Mesothelial cell of epicardium (in vitro differentiated cells): Measurements from ENCODE around the gene HTR2A. TPM values are rescaled to one million over a fixed set of nuclear protein-coding genes. Genes with fewer than 3 reads are reported as not detected.

Experiments
- DNase-seq, 2 experiments: peaks; one replicate each; pipeline ENCODE4 v3.0.0; 2021; ENCODE audit warnings: low spot score in 2 of 2; ENCODE audit not compliant: unreplicated experiment in 2 of 2
- H3K27ac Mint-ChIP-seq: 2 replicates; pipeline ENCODE4 v1.8.0; 2021; ENCODE audit warnings: mixed read lengths
- H3K27me3 Mint-ChIP-seq: 2 replicates; pipeline ENCODE4 v1.8.0; 2021; ENCODE audit warnings: low read depth, mixed read lengths
- H3K36me3 Mint-ChIP-seq: 2 replicates; pipeline ENCODE4 v1.8.0; 2021; ENCODE audit warnings: mixed read lengths
- H3K4me1 Mint-ChIP-seq: 2 replicates; pipeline ENCODE4 v1.8.0; 2021; ENCODE audit warnings: mixed read lengths
- H3K4me3 Mint-ChIP-seq: 2 replicates; pipeline ENCODE4 v1.8.0; 2021; ENCODE audit warnings: mild to moderate bottlenecking, moderate library complexity, mixed read lengths
- H3K9me3 Mint-ChIP-seq: 2 replicates; pipeline ENCODE4 v1.8.0; 2021; ENCODE audit warnings: mixed read lengths
- total RNA-seq: library from RNA; stranded (reverse); gene quantifications from 3 replicates; pipeline ENCODE4 v1.2.1, GENCODE V29; 2021
- TF ChIP-seq, protein P1 (sequence below): fragments of 200-600 bp; sonication (generic); IDR thresholded peaks from one replicate; pipeline ENCODE4 v1.5.0; 2021; ENCODE audit warnings: antibody characterized with exemption; ENCODE audit not compliant: unreplicated experiment

HTR2A gene
- total RNA-seq, 1 donor from 2014 or later, result 0.83 TPM

DNA sequence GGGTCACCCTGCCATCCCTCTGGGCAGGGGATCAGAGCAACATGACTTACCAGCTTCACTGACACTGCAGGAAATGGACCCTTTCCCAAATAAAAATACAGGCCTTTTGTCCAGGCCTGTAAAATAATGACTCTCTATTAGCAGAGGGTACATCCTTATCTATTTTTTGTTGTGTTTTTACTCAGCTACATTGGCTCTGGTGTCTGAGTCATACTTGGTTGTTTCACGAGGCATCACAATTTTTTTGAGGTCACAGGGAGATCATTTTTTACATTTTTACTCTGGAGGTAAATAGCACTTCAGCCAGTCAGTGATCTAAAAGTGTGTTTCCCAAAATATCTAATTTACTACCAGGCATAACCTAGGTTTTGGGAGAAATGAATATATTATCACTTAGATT lies 6.9 kb upstream of the HTR2A start:
- Mint-ChIP-seq H3K27me3 (no peaks in the 10 kb centered on the region), H3K4me3 (no peak overlapping the region), H3K9me3 (no peaks in the 10 kb centered on the region), H3K4me1 (peaks cover 9% of the 10 kb centered on the region), H3K27ac (no peak overlapping the region), H3K36me3 (no peaks in the 10 kb centered on the region)
- no peak for DNase-seq
- TF ChIP-seq, protein P1, sequence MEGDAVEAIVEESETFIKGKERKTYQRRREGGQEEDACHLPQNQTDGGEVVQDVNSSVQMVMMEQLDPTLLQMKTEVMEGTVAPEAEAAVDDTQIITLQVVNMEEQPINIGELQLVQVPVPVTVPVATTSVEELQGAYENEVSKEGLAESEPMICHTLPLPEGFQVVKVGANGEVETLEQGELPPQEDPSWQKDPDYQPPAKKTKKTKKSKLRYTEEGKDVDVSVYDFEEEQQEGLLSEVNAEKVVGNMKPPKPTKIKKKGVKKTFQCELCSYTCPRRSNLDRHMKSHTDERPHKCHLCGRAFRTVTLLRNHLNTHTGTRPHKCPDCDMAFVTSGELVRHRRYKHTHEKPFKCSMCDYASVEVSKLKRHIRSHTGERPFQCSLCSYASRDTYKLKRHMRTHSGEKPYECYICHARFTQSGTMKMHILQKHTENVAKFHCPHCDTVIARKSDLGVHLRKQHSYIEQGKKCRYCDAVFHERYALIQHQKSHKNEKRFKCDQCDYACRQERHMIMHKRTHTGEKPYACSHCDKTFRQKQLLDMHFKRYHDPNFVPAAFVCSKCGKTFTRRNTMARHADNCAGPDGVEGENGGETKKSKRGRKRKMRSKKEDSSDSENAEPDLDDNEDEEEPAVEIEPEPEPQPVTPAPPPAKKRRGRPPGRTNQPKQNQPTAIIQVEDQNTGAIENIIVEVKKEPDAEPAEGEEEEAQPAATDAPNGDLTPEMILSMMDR, result no peak

DNA sequence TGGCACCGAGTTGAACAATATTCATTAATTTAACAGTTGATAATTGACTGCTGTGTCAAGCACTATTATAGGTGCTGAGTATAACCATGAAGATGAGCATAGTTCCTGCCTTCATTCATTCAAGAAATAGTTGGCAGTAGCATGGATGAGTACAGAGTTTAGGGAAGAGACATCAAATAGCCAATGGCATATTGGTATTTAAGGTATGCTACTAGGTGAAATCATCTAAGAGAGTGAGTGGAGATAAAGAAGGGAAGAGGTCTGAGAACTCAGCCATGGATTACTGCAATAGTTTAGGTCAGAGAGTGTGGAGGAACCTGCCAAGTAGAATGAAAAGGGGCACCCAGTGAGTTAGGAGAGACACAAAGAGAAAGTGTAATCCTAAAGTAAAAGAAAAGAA lies 4.9 kb upstream of the HTR2A start:
- Mint-ChIP-seq H3K9me3 (no peaks in the 10 kb centered on the region), H3K36me3 (no peaks in the 10 kb centered on the region), H3K4me3 (no peak overlapping the region), H3K27ac (no peak overlapping the region), H3K27me3 (peaks cover 6% of the 10 kb centered on the region), H3K4me1 (peaks cover 12% of the 10 kb centered on the region)
- TF ChIP-seq, protein P1, result no peak
- DNase-seq, result no peak

DNA sequence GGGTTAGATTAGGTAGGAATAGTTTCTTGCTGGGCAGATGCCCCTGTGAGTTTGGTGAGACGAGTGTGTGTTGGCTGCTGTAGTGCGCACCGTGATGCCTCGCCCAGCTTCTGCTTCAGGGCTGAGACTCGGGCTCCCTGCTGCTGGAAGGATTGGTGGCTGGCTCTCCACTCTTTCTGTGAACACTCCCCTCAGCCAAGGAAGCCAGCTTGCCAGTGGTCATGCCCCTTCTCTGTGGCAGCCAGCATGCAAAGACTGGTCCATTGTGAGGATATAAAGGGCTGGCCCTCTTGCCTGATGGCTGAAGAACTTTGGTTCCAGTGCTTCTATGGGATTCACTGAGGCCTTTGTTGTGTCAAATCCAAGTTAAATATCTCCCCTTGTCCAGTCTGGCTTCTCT lies 2.9 kb upstream of the HTR2A start:
- Mint-ChIP-seq H3K4me1 (peaks cover 29% of the 10 kb centered on the region), H3K4me3 (no peak overlapping the region), H3K27ac (no peak overlapping the region), H3K9me3 (no peaks in the 10 kb centered on the region), H3K27me3 (peaks cover 7% of the 10 kb centered on the region), H3K36me3 (no peaks in the 10 kb centered on the region)
- no peak for DNase-seq
- TF ChIP-seq, protein P1, result no peak

DNA sequence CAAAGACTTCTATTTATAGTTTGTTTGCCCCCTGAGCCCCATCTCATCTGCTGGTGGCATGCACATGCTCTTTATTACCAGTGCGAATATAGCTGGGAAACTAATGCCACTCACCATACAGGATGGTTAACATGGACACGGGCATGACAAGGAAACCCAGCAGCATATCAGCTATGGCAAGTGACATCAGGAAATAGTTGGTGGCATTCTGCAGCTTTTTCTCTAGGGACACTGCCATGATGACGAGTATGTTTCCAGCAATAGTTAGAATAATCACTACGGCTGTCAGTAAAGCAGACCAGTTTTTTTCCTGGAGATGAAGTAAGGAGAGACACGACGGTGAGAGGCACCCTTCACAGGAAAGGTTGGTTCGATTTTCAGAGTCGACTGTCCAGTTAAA lies 1.5 kb downstream of the HTR2A start:
- Mint-ChIP-seq H3K36me3 (no peaks in the 10 kb centered on the region), H3K4me1 (peaks cover 35% of the 10 kb centered on the region), H3K27me3 (peaks cover 34% of the 10 kb centered on the region), H3K9me3 (no peaks in the 10 kb centered on the region), H3K4me3 (peak overlapping the region; percentile 58), H3K27ac (no peak overlapping the region)
- TF ChIP-seq, protein P1, result no peak
- no peak for DNase-seq

DNA sequence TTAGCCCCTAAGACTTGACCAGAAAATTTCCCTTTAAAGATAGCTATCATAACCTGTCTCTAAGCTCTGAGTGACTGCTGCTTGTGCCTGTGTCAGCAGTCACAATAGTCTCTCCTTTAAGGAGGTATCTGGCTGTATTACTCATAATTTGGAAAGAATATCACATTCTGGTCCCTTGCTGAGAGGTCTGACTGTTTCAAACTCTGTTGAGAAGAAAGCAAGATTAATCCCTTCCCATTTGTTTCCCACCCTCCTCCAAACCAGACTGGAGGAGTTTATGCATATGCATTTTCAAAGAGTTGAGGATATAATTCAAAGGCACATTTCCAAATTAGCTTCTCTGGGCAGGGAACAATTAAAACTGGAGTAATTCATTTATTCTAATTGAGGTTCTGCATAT lies 2.3 kb downstream of the HTR2A start:
- H3K4me3 Mint-ChIP-seq, result peak overlapping the region; percentile 81
- no peak for DNase-seq
- peaks cover 4% of the 10 kb centered on the region for H3K9me3 Mint-ChIP-seq
- TF ChIP-seq, protein P1, result no peak
- no peaks in the 10 kb centered on the region for H3K36me3 Mint-ChIP-seq
- H3K27me3 Mint-ChIP-seq, result peaks cover 38% of the 10 kb centered on the region
- H3K27ac Mint-ChIP-seq, result peak overlapping the region; percentile 35
- H3K4me1 Mint-ChIP-seq, result peaks cover 35% of the 10 kb centered on the region
